Stomach (tissue), 9 donors: ENCODE measurements around the gene FUT2. TPM values are rescaled to one million over a fixed set of nuclear protein-coding genes. Genes with fewer than 3 reads are reported as not detected.

Experiments used
- DNase-seq, 2 donors: peaks; one replicate each; pipeline versions ENCODE4 v3.0.0 to v3.0.0-alpha.2; 2013 to 2019
- H3K27ac ChIP-seq, 5 donors: fragments of 200-600 bp in 4 of 5; sonication (generic) in 4 of 5; one replicate each; pipeline ENCODE4 v1.5.1; 2013 to 2019; ENCODE audit warnings: mild to moderate bottlenecking in 1 of 5, moderate library complexity in 1 of 5
- H3K27me3 ChIP-seq, 3 donors: fragments of 200-600 bp; sonication (generic); one replicate each; pipeline ENCODE4 v1.5.1; 2017 to 2019; ENCODE audit warnings: mixed run types in 1 of 3
- H3K36me3 ChIP-seq, 4 donors: fragments of 200-600 bp; sonication (generic); 1 replicate in 3 of 4; 2 replicates in 1 of 4; pipeline ENCODE4 v1.5.1; 2016 to 2019
- H3K4me1 ChIP-seq, 4 donors: fragments of 200-600 bp; sonication (generic); one replicate each; pipeline ENCODE4 v1.5.1; 2016 to 2019
- H3K4me3 ChIP-seq, 4 donors: fragments of 200-600 bp; sonication (generic) in 3 of 4; one replicate each; pipeline ENCODE4 v1.5.1; 2016 to 2019; ENCODE audit warnings: mild to moderate bottlenecking in 1 of 4
- H3K9me3 ChIP-seq, 4 donors: fragments of 200-600 bp; sonication (generic); one replicate each; pipeline ENCODE4 v1.5.1; 2016 to 2019
- CTCF ChIP-seq, 7 experiments: fragments of 450-650 bp in 4 of 7; fragments of 200-600 bp in 3 of 7; sonication (generic) in 3 of 7; IDR thresholded peaks; one replicate each; pipeline ENCODE4 v1.5.1; 2016 to 2019; ENCODE audit warnings: antibody characterized with exemption in 7 of 7, control low read depth in 2 of 7, mild to moderate bottlenecking in 1 of 7
- EP300 ChIP-seq: sonication (generic); formaldehyde crosslinking; IDR thresholded peaks from one replicate; pipeline ENCODE4 v1.6.1; 2017; ENCODE audit warnings: antibody characterized with exemption
- POLR2A ChIP-seq, 4 donors: fragments of 450-650 bp; IDR thresholded peaks; one replicate each; pipeline ENCODE4 v1.6.1; 2016; ENCODE audit warnings: antibody characterized with exemption in 4 of 4, control low read depth in 2 of 4, mild to moderate bottlenecking in 1 of 4, moderate library complexity in 1 of 4
- POLR2AphosphoS5 ChIP-seq, 3 donors: sonication (generic); formaldehyde crosslinking; IDR thresholded peaks; one replicate each; pipeline ENCODE4 v1.6.1; 2016; ENCODE audit warnings: antibody characterized with exemption in 3 of 3
- WGBS, 5 donors: extraction: QIAGEN DNeasy Blood & Tissue Kit in 3 of 5; methylation state at CpG; one replicate each; pipeline versions ENCODE4 v1.1.5 to v1.1.7; 2013 to 2018; 5-methylcytosine and 5-hydroxymethylcytosine counted together
- intact Hi-C: fragments of 100-400 bp; cut with DNase I; formaldehyde crosslinking; loops from one replicate; pipeline ENCODE4 v1.15.1; 2023; ENCODE audit warnings: low total_unique reads
- polyA plus RNA-seq, 3 donors: library from polyadenylated mRNA; stranded (reverse); fragments of 200-250 nt; gene quantifications; one replicate each; pipeline ENCODE4 v1.2.3, GENCODE V29; 2013
- total RNA-seq, 5 donors: library from RNA; depleted of rRNA; stranded (reverse); fragments of >200 nt; gene quantifications; one replicate each; pipeline versions ENCODE4 v1.1.0 to v1.2.3, GENCODE V29; 2014 to 2016
- donor health status: healthy with polysubstance abuse.
- donor health status: Bipolar disorder and iron deficiency.
- donor health status: healthy.

The FUT2 gene
- total and polyA plus RNA-seq, 8 donors: 22.7 to 76.8 (median 31.1) TPM

GRCh38 chr19:48720251-48720612 lies 24.5 kb downstream of the FUT2 start:
- intact Hi-C loops: no loop called here
- H3K4me3 ChIP-seq: peak overlapping the region; percentile 48 to 60 (median 54)
- DNase-seq: no peak
- no peaks in the 10 kb centered on the region for H3K9me3 ChIP-seq
- WGBS, 5 donors: 15 to 30% (median 20%) methylated on average over 9 to 12 of the region's 12 CpGs
- H3K36me3 ChIP-seq: peaks cover 0 to 4% (median 0%) of the 10 kb centered on the region in 4 donors
- TF ChIP-seq CTCF (IDR thresholded peaks at IDR 0.05): no peak
- TF ChIP-seq POLR2A (IDR thresholded peaks at IDR 0.05): no peak
- TF ChIP-seq POLR2AphosphoS5 (IDR thresholded peaks at IDR 0.05): no peak
- TF ChIP-seq EP300: no peak
- peak overlapping the region in 4 of 5 donors; percentile 84 to 93 (median 90) for H3K27ac ChIP-seq
- H3K27me3 ChIP-seq: no peaks in the 10 kb centered on the region
- H3K4me1 ChIP-seq: peaks cover 32 to 74% (median 43%) of the 10 kb centered on the region in 4 donors

DNA sequence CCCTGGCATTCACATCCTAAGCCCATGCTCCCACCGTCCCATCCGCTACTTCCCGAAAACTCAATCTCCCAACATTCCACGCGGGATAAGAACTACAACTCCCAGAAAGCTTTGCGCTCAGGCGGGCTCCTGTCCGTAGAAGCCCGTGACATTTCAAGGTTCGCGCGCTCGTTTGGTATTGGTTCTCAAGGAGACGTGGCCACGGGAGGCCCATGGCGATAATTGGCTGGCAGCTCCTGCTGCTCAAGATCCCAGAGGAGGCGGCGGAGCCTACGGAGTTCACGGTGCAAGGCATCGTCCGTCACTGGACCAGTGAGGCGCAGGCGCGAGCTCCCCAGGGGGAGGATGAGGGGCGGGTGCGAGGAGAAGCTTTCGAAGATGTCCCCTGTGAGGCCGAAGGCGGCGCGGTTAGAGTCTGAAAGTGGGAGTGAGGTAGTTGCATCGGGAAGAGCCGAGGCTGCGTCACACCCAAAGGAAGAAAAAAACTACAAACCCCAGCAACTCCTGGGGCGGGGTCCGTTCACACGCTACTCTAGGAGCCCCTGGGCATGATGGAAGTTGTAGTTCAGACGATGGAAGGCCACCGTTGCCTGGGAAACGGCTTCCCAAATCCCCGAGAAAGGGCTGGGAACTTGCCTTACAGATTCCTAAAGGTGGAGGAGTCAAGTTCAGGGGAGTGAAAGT lies 25.0 kb downstream of the FUT2 start:
- no peak for TF ChIP-seq CTCF (IDR thresholded peaks at IDR 0.05)
- TF ChIP-seq POLR2AphosphoS5 (IDR thresholded peaks at IDR 0.05): peak; percentile 50 to 80 (median 56)
- no peak for TF ChIP-seq POLR2A (IDR thresholded peaks at IDR 0.05)
- TF ChIP-seq EP300: no peak
- peaks cover 27 to 73% (median 41%) of the 10 kb centered on the region in 4 donors for H3K4me1 ChIP-seq
- H3K27ac ChIP-seq: peak overlapping the region; percentile 84 to 93 (median 89)
- no peaks in the 10 kb centered on the region for H3K27me3 ChIP-seq
- 7 to 19% (median 8%) methylated on average over 31 to 42 of the region's 42 CpGs for WGBS, 5 donors
- intact Hi-C loops: no loop called here
- DNase-seq: peak; percentile 97 to 100
- H3K36me3 ChIP-seq: peaks cover 0 to 4% (median 0%) of the 10 kb centered on the region in 4 donors
- H3K4me3 ChIP-seq: peak overlapping the region; percentile 48 to 60 (median 54)
- H3K9me3 ChIP-seq: no peaks in the 10 kb centered on the region

DNA sequence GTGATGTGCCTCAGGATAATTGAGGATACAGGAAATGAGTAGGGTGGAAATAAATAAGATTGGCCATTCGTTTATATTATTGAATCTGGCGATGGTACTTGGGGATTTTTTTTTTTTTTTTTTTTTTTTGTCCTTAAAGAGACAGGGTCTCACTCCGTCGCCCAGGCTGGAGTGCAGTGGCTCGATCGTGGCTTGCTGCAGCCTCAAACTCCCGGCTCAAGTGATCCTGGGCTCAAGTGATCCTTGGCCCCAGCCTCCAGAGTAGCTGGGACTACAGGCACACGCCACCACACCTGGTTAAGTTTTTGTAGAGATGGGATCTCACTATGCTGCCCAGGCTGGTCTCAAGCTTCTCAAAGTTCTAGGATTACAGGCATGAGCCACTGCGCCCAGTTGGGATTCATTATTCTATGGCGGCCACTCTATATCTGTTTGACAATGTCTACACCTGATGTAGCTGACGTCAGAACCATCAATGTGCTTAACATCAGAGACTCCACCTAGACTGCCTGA lies 26.5 kb downstream of the FUT2 start:
- peaks cover 0 to 6% (median 2%) of the 10 kb centered on the region in 4 donors for H3K36me3 ChIP-seq
- no peak overlapping the region for H3K27ac ChIP-seq
- H3K4me1 ChIP-seq: peaks cover 13 to 58% (median 29%) of the 10 kb centered on the region in 4 donors
- TF ChIP-seq EP300 (no peak), CTCF (IDR thresholded peaks at IDR 0.05) (no peak), POLR2AphosphoS5 (IDR thresholded peaks at IDR 0.05) (no peak), POLR2A (IDR thresholded peaks at IDR 0.05) (no peak)
- H3K4me3 ChIP-seq: no peak overlapping the region
- H3K27me3 ChIP-seq: no peaks in the 10 kb centered on the region
- intact Hi-C loops: no loop called here
- no peaks in the 10 kb centered on the region for H3K9me3 ChIP-seq
- DNase-seq: no peak
- WGBS, 5 donors: 78 to 86% (median 81%) methylated on average over 11 of the region's 11 CpGs

DNA sequence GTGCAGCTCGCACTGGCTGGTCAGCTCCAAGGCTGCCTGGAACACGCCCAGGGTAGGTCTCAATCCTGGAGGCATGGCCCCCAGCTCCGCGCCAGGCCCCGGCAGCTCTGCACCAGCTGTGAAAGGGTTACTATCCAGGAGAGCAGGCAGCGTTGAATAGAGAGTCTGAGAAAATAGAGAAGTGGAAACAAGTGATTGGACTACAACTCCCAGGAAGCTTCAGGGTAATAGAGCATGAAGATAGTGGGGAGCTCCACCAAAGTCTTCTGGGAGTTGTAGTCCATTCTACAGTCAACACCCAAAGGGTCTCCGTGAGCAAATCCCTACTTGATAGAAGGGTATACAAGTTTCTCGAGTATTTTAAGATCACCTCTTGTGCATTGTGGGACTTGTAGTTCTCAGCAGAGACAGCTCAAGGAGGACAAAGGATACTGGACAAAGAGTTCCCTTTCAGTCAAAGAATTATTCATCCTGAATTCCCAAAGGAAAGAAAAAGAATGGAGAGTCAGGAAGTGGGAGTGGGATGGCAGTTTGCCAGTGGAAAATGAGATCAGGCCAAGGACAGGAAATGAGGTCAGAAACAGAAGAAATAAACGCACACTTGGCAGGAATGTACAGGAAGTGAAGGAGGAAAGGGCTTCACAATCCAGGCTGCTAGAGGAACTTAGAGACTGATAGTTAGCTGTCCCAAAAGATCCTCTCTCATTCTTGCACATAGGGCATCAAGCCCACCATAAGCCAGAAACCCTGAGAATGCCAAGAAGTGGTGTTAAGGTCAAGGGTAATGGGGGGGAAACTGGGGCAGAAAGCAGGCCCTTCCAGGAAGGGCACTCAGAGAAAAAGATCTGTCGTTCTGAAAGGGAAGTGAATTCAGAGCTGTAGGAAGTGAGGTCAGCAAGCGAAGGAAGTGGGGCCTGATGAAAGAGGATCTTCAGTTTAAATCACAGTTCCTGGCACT lies 29.3 kb downstream of the FUT2 start:
- TF ChIP-seq CTCF (IDR thresholded peaks at IDR 0.05): no peak
- TF ChIP-seq POLR2A (IDR thresholded peaks at IDR 0.05): no peak
- TF ChIP-seq POLR2AphosphoS5 (IDR thresholded peaks at IDR 0.05): no peak
- no peak for TF ChIP-seq EP300
- peaks cover 0 to under 1% (median 0%) of the 10 kb centered on the region in 3 donors for H3K27me3 ChIP-seq
- intact Hi-C loops: no loop called here
- H3K9me3 ChIP-seq: no peaks in the 10 kb centered on the region
- H3K4me3 ChIP-seq: no peak overlapping the region
- peak in 1 of 2 donors; percentile 92 for DNase-seq
- peaks cover 9 to 33% (median 16%) of the 10 kb centered on the region in 4 donors for H3K4me1 ChIP-seq
- 44 to 55% (median 53%) methylated on average over 11 of the region's 11 CpGs for WGBS, 5 donors
- H3K36me3 ChIP-seq: peaks cover 0 to 6% (median 2%) of the 10 kb centered on the region in 4 donors
- H3K27ac ChIP-seq: peak overlapping the region; percentile 2 to 70 (median 66)
